Pulmonary artery endothelial cell (primary cell): Measurements from ENCODE around the gene TSEN2. TPM values are rescaled to one million over a fixed set of nuclear protein-coding genes. Genes with fewer than 3 reads are reported as not detected.

ENCODE experiments used
- DNase-seq: peaks from one replicate; pipeline ENCODE4 v3.0.0-alpha.2; 2011; ENCODE audit warnings: low read depth, low spot score
- total RNA-seq: library from RNA; depleted of rRNA; stranded (reverse); fragments of >200 nt; gene quantifications from 2 replicates; pipeline ENCODE4 v1.2.3, GENCODE V29; 2014

TSEN2 gene
- total RNA-seq, 1 donor from 2014 or later: 18.5 TPM

DNA sequence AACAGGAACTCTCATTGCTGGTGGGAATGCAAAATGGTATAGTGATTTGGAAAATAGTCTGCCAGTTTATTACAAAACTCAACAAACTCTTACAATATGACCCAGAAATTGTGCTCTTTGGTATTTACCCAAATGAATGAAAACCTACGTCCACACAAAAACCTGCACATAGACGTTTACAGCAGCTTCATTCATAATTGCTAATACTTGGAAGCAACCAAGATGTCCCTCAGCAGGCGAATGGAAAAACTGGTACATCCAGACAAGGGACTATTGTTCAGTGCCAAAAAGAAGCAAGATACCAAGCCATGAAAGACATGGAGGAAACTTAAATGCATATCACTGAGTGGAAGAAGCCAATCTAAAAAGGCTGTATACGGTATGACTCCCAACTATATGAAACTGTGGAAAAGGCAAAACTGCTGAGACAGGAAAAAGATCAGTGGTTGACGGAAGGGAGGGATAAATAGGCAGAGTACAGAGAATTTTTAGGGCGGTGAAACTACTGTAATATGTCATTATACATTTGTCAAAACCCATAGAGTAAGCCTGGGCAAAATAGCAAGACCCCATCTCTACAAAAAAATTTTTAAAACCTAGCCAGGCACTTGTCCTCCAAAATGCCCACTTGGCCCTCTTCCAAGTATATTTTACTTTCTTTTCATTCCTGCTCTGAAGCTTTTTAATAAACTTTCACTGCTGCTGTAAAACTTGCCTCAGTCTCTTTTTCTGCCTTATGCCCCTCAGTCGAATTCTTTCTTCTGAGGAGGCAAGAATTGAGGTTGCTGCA, 65.9 kb downstream of the TSEN2 start:
- no peak for DNase-seq

DNA sequence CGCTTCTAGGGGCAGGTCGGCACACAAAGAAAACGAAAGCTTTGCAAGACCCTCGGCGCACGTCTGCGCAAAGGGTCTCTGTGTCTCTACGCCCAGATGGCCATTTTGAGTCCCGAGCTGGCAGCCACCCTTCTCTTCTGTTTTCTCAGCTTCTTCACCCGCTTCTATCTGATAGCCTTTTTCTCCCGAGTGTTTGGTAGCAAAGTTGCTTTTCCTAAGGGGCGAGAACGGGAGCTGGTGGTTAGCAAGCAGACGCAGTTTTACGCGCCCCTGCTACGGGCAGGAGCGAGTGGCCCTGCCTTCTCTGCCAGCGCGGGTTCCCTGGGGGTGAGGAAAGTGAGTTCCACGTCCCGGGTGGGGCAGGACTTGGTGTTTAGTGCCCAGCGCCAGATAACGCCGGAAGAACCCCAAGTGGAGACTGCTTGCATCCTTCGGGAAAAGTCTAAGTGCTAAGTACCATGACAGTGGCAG, 69.7 kb downstream of the TSEN2 start:
- DNase-seq: no peak

GRCh38 chr3:12556314-12556689, 72.0 kb downstream of the TSEN2 start:
- no peak for DNase-seq

- peak; percentile 47 for DNase-seq
Observed at GRCh38 chr3:12556690-12557472, 72.6 kb downstream of the TSEN2 start, which contains the start of gene MKRN2. Gene MKRN2 (plus strand): TSS chr3:12557087. CDS start chr3:12557151, 64 bp downstream.

- no peak for DNase-seq
Observed at GRCh38 chr3:12557473-12558100, 73.3 kb downstream of the TSEN2 start.

- no peak for DNase-seq
Observed at GRCh38 chr3:12558706-12559105, 74.4 kb downstream of the TSEN2 start.

GRCh38 chr3:12559520-12559919, 75.2 kb downstream of the TSEN2 start:
- no peak for DNase-seq

DNA sequence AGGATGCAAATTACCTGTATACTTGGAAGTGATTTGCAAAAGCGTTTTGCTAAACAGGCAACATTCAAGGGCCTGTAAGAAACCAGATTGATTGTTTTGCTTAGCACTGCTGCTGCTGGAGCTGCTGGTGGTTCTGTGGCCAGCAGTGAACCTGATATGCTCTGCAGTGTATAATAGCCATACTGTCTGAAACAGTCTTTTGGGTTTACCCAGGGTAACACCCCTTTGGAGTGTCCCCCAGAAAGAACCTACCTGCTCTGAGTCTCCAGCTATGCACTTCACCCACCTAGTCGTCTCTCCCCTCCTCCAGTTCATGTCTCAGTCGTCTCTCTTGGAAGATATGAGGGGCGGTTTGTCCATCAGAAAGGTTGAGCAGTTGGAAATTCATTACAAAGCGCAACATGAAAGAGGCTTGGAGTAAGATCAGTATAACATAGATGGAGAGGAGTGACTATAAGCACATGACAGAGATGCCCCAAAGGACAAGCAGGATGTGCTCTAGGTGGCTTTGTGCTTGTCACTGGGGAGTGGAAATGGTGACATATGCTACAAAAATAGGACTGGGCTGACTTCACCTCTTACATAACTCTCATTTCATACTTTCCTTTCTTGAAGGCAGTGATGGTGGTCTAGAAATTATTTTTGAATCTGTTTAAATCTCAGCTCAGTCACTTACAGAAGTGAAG, 76.4 kb downstream of the TSEN2 start:
- DNase-seq: no peak

DNA sequence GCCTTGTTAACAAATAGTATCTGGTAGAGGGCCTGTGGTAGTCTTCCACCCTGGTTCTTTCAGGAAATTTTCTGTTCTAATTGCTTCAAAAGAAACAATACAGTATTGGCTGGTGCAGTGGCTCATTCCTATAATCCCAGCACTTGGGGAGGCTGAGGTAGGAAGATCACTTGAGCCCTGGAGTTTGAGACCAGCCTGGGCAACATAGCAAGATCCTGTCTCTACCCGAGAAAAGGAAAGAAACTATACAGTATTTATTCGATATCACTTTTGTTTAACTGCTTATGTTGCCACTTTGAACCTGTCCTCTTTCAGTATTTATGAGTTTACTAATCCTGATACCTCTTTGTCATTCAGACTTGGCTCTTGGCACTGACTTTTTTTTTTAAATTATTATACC, 77.1 kb downstream of the TSEN2 start:
- no peak for DNase-seq

GRCh38 chr3:12562451-12562850, 78.2 kb downstream of the TSEN2 start:
- no peak for DNase-seq

- DNase-seq: no peak
Observed at GRCh38 chr3:12566976-12567375, 82.7 kb downstream of the TSEN2 start.

DNA sequence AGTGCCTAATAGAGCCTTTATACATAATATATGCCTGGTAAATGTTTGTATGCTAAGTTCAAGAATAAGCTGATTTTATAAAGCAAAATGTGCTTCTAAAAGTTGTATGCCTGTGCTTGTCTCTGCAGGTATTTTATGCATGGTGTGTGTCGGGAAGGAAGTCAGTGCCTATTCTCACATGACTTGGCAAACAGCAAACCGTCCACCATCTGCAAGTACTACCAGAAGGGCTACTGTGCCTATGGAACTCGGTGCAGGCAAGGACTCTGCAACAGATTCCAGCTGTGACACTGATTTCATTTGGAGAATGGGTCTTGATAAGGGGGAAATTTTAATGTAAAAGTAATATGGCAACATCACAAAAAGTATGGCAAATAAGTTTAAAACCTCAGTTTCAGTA, 84.5 kb downstream of the TSEN2 start:
- DNase-seq: no peak

- DNase-seq: no peak
Observed at GRCh38 chr3:12569836-12570235, 85.6 kb downstream of the TSEN2 start.

DNA sequence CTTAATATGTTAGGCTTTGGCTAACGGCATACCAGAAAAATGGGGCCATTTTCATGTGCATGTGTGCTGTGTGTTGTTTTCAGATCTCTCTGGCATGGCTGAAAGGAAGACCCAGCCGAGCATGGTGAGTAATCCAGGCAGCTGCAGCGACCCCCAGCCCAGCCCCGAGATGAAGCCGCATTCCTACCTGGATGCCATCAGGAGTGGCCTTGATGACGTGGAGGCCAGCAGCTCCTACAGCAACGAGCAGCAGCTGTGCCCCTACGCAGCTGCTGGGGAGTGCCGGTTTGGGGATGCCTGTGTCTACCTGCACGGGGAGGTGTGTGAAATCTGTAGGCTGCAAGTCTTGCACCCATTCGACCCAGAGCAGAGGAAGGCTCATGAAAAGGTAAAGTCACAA, 87.7 kb downstream of the TSEN2 start:
- no peak for DNase-seq

DNA sequence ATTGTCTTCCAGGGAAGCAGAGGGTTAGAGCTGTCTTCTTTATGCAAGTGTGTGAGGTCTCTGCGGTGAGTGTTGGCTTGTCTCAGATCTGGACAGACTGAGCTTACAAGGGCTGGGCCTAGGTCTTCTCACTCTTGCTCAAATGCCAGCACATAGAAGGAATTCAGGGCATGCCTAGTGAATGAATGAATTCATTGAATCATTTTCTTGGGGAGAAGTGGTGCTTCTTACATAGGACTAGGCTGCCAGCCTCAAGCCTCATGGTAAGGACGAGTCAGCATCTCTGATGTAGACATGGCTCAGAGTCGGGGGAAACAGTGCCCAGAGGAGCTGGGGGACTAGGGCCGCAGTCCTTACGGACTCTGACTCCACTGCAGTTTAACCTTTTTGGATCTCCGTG, 89.9 kb downstream of the TSEN2 start:
- DNase-seq: no peak

DNA sequence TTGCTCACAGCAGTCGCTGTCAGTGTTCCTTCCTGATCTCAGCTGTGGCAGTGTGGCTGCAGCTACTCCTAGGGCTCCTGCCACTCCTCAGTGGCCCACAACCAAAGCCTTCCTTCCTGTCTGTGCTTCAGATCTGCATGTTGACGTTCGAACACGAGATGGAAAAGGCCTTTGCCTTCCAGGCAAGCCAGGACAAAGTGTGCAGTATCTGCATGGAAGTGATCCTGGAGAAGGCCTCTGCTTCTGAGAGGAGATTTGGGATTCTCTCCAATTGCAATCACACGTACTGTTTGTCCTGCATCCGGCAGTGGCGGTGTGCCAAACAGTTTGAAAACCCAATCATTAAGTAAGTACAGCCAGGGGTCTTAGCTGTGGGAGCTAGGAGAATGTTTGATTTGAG, 90.4 kb downstream of the TSEN2 start:
- no peak for DNase-seq

GRCh38 chr3:12577379-12577778, 93.1 kb downstream of the TSEN2 start:
- no peak for DNase-seq

GRCh38 chr3:12578742-12579141, 94.5 kb downstream of the TSEN2 start:
- DNase-seq: no peak

GRCh38 chr3:12579456-12579855, 95.2 kb downstream of the TSEN2 start:
- DNase-seq: no peak

- no peak for DNase-seq
Observed at GRCh38 chr3:12579905-12580304, 95.6 kb downstream of the TSEN2 start.

GRCh38 chr3:12582730-12583129, 98.5 kb downstream of the TSEN2 start:
- DNase-seq: no peak
